HG02973 (cell line): ENCODE results near the gene RAB9B.

Experiments used
- ATAC-seq: cut with Tn5 transposase; IDR thresholded peaks from one replicate; pipeline ENCODE4 v1.9.1; 2021; ENCODE audit warnings: moderate library complexity; ENCODE audit not compliant: unreplicated experiment

Gene RAB9B

GRCh38 chrX:103773445-103773844 lies 58.6 kb downstream of the RAB9B start:
- no peak for ATAC-seq
